ENCODE results near the gene GRM8. TPM values are rescaled to one million over a fixed set of nuclear protein-coding genes. Genes with fewer than 3 reads are reported as not detected.

Gene GRM8
- total and polyA plus RNA-seq, 10 of the 15 experiments (the other 5 are each of a cell fraction or from before 2014, with no cell fraction given): 0.33 to 7.1 (median 0.45) TPM; not detected in 2

GRCh38 chr7:127245607-127246006 lies 7.1 kb downstream of the GRM8 start (continued):
- TF ChIP-seq BCLAF1 (IDR thresholded peaks at IDR 0.05) (no peak), ATF2 (IDR thresholded peaks at IDR 0.05; ENCODE audit: low read length) (no peak), ZNF592 (IDR thresholded peaks at IDR 0.05) (no peak), MTA3 (IDR thresholded peaks at IDR 0.05; ENCODE audit: borderline replicate concordance, low read length) (no peak)

All from GM12878 (cell line).